Measurements from ENCODE around the gene CNTNAP4. TPM values are rescaled to one million over a fixed set of nuclear protein-coding genes. Genes with fewer than 3 reads are reported as not detected.

Gene CNTNAP4
- total and polyA plus RNA-seq, 3 donors from 2014 or later = 1.5 to 3.5 (median 2.2) TPM

DNA sequence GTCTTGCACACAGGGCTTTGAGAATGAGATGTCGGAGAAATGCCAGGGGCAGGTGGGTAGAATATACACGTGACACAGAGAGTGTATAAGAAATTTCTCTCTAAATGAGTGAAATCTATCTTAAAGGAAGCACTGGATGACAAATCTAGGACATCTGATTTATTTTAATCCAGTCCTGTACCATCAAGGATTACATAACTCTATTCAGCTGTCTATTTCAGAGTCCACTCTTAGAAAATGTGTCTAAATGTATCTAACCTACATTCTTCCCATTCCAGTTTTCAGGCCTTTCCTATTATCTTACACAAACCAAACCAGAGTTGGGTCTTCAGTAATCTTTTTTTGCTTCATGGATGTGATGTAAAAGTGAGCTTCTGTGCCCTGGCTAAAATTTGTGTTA is 181.9 kb downstream of the CNTNAP4 start:
- H3K27me3 ChIP-seq = no peaks in the 10 kb centered on the region
- TF ChIP-seq POLR2A (IDR thresholded peaks at IDR 0.05) = no peak
- TF ChIP-seq CTCF (IDR thresholded peaks at IDR 0.05) = no peak
- no peak overlapping the region for H3K4me3 ChIP-seq
- DNase-seq = no peak
- no peak overlapping the region for H3K27ac ChIP-seq
- intact Hi-C loops (cut with DNase I; ENCODE audit: low total_unique reads) = no loop called here
- H3K4me1 ChIP-seq = no peaks in the 10 kb centered on the region
- H3K9me3 ChIP-seq = no peaks in the 10 kb centered on the region
- no peaks in the 10 kb centered on the region for H3K36me3 ChIP-seq (ENCODE audit: low read depth, missing control alignments)
- WGBS, 2 donors = 74 to 77% methylated on average over 2 of the region's 2 CpGs

DNA sequence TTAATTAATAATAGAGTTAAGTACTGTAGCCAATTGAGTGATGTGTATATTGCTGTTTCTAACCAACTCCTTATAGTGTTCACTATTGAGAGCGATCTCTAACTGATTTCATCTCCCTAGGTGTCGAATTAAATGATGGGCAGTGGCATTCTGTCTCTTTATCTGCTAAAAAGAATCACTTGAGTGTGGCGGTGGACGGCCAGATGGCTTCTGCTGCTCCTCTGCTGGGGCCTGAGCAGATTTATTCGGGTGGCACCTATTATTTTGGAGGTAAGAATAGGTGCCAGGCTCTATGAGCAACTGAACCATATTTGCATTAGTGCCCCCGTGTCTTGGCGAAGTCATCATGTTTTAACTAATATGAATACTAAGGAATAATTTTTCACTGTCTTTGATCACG is 184.6 kb downstream of the CNTNAP4 start:
- DNase-seq = no peak
- Histone ChIP-seq H3K36me3 (ENCODE audit: low read depth, missing control alignments) (no peaks in the 10 kb centered on the region), H3K4me1 (no peaks in the 10 kb centered on the region), H3K27me3 (no peaks in the 10 kb centered on the region), H3K9me3 (no peaks in the 10 kb centered on the region), H3K27ac (no peak overlapping the region), H3K4me3 (no peak overlapping the region)
- no peak for TF ChIP-seq POLR2A (IDR thresholded peaks at IDR 0.05)
- no peak for TF ChIP-seq CTCF (IDR thresholded peaks at IDR 0.05)
- 81 to 85% methylated on average over 8 of the region's 8 CpGs for WGBS, 2 donors
- intact Hi-C loops (cut with DNase I; ENCODE audit: low total_unique reads) = no loop called here

DNA sequence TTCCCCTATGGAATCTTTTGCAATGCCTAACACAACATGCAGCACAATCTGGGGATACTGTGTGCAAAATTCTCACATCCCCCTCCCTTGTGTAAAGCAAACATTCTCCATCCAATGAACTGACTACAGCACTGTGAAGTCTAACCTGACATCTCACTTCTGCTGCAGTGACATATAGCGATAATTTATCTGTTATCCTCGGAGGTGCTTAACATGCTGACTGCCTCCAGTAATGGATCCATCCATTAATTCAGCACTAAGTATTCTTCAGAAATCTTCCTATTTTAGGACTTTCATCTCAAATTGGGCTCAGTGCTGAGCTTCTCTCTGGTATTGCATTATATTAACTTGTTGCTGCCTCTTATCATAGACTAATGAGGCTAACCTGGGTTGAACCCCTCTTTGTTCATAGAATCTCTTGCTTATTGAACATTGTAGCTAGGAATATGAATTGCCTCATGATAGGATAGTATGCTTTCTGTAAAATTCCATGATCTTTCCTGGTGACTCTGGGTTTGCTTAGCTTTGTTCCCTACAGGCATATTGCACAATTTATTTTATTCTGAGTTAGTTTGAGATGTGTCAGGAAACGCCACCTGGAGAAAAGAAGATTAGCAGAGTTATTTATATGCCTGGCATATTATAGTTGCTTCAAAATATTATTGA is 187.9 kb downstream of the CNTNAP4 start:
- no peak overlapping the region for H3K4me3 ChIP-seq
- no peaks in the 10 kb centered on the region for H3K4me1 ChIP-seq
- H3K27me3 ChIP-seq = no peaks in the 10 kb centered on the region
- WGBS, 2 donors = 81 to 82% methylated on average over 3 of the region's 3 CpGs
- H3K27ac ChIP-seq = no peak overlapping the region
- no peaks in the 10 kb centered on the region for H3K36me3 ChIP-seq (ENCODE audit: low read depth, missing control alignments)
- intact Hi-C loops (cut with DNase I; ENCODE audit: low total_unique reads) = no loop called here
- TF ChIP-seq POLR2A (IDR thresholded peaks at IDR 0.05) = no peak
- no peak for TF ChIP-seq CTCF (IDR thresholded peaks at IDR 0.05)
- no peak for DNase-seq
- H3K9me3 ChIP-seq = no peaks in the 10 kb centered on the region

DNA sequence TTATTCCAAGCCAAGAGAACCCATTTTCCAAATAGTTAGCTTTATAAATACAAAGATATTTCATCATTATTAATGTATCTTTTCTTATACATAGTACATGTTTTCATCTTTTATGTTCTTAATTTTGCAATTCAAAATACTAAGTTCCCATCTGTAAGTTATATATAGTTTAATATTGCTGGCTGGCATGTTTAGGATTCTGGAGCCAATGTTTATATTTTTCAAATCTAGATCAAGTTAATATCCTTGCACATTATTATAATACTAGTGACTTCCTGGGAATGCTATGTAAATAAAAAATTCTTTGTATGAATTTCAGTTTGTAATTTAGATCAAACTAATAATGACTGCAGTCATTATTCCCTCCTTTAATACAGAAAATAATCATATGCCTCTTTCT is 189.7 kb downstream of the CNTNAP4 start:
- no peak overlapping the region for H3K27ac ChIP-seq
- no peak for DNase-seq
- intact Hi-C loops (cut with DNase I; ENCODE audit: low total_unique reads) = no loop called here
- no peaks in the 10 kb centered on the region for H3K27me3 ChIP-seq
- H3K4me1 ChIP-seq = no peaks in the 10 kb centered on the region
- H3K9me3 ChIP-seq = no peaks in the 10 kb centered on the region
- no peak overlapping the region for H3K4me3 ChIP-seq
- TF ChIP-seq CTCF (IDR thresholded peaks at IDR 0.05) (no peak), POLR2A (IDR thresholded peaks at IDR 0.05) (no peak)
- no peaks in the 10 kb centered on the region for H3K36me3 ChIP-seq (ENCODE audit: low read depth, missing control alignments)

- intact Hi-C loops (cut with DNase I; ENCODE audit: low total_unique reads) = no loop called here
- 63 to 79% methylated on average over 2 of the region's 2 CpGs for WGBS, 2 donors
- H3K4me1 ChIP-seq = no peaks in the 10 kb centered on the region
- H3K9me3 ChIP-seq = no peaks in the 10 kb centered on the region
- no peaks in the 10 kb centered on the region for H3K36me3 ChIP-seq (ENCODE audit: low read depth, missing control alignments)
- H3K4me3 ChIP-seq = no peak overlapping the region
- no peak for DNase-seq
- H3K27ac ChIP-seq = no peak overlapping the region
- H3K27me3 ChIP-seq = no peaks in the 10 kb centered on the region
- TF ChIP-seq POLR2A (IDR thresholded peaks at IDR 0.05) (no peak), CTCF (IDR thresholded peaks at IDR 0.05) (no peak)
Observed at GRCh38 chr16:76474048-76474447, 196.8 kb downstream of the CNTNAP4 start.
